Transverse colon (tissue), 3 donors: ENCODE data around the gene CHMP6.

ENCODE experiments used
- POLR2A ChIP-seq: fragments of 450-650 bp; IDR thresholded peaks from one replicate; pipeline ENCODE4 v1.6.1; 2016; ENCODE audit warnings: antibody characterized with exemption, mild to moderate bottlenecking, moderate library complexity
- TF ChIP-seq, protein P1 (sequence below), 5 experiments: fragments of 200-600 bp in 3 of 5; fragments of 450-650 bp in 2 of 5; sonication (generic) in 3 of 5; IDR thresholded peaks; 1 replicate in 2 of 5; 2 replicates in 3 of 5; pipeline ENCODE4 v1.5.1; 2016 to 2017; ENCODE audit warnings: antibody characterized with exemption in 5 of 5, inconsistent platforms in 3 of 5, mild to moderate bottlenecking in 2 of 5, moderate library complexity in 1 of 5

DNA sequence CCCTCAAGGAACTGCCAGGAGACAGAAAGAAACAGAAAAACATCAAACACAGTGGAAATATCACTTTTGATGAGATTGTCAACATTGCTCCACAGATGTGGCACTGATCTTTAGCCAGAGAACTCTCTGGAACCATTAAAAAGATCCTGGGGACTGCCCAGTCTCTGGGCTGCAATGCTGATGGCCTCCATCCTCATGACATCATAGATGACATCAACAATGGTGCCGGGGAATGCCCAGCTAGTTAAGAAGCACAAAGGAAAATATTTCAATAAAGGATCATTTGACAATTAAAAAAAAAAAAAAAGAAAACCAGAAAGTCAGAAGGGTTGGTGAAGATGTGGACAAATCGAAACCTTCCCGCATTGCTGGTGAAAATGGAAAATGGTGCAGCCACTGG lies 14.9 kb upstream of the CHMP6 start:
- TF ChIP-seq, protein P1, sequence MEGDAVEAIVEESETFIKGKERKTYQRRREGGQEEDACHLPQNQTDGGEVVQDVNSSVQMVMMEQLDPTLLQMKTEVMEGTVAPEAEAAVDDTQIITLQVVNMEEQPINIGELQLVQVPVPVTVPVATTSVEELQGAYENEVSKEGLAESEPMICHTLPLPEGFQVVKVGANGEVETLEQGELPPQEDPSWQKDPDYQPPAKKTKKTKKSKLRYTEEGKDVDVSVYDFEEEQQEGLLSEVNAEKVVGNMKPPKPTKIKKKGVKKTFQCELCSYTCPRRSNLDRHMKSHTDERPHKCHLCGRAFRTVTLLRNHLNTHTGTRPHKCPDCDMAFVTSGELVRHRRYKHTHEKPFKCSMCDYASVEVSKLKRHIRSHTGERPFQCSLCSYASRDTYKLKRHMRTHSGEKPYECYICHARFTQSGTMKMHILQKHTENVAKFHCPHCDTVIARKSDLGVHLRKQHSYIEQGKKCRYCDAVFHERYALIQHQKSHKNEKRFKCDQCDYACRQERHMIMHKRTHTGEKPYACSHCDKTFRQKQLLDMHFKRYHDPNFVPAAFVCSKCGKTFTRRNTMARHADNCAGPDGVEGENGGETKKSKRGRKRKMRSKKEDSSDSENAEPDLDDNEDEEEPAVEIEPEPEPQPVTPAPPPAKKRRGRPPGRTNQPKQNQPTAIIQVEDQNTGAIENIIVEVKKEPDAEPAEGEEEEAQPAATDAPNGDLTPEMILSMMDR (IDR thresholded peaks at IDR 0.05), result no peak
- no peak for TF ChIP-seq POLR2A
